ENCODE results near the gene RIPK4. TPM values are rescaled to one million over a fixed set of nuclear protein-coding genes. Genes with fewer than 3 reads are reported as not detected.
A peak's percentile ranks its signal among the peaks of the same experiment; 100 is the strongest.

The RIPK4 gene
- total and polyA plus RNA-seq, 2 of the 13 experiments (the other 11 are each of a cell fraction or from before 2014, with no cell fraction given), result 3.1 to 4.9 TPM

GRCh38 chr21:41786509-41786987, 19.7 kb upstream of the RIPK4 start (continued):
- TF ChIP-seq, protein P1, sequence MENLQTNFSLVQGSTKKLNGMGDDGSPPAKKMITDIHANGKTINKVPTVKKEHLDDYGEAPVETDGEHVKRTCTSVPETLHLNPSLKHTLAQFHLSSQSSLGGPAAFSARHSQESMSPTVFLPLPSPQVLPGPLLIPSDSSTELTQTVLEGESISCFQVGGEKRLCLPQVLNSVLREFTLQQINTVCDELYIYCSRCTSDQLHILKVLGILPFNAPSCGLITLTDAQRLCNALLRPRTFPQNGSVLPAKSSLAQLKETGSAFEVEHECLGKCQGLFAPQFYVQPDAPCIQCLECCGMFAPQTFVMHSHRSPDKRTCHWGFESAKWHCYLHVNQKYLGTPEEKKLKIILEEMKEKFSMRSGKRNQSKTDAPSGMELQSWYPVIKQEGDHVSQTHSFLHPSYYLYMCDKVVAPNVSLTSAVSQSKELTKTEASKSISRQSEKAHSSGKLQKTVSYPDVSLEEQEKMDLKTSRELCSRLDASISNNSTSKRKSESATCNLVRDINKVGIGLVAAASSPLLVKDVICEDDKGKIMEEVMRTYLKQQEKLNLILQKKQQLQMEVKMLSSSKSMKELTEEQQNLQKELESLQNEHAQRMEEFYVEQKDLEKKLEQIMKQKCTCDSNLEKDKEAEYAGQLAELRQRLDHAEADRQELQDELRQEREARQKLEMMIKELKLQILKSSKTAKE (CRISPR knock-in tag; IDR thresholded peaks at IDR 0.05; ENCODE audit: borderline replicate concordance), result no peak
- TF ChIP-seq ZNF326 (CRISPR knock-in tag; IDR thresholded peaks at IDR 0.05; ENCODE audit: borderline replicate concordance), result no peak
- TF ChIP-seq BCL6 (CRISPR knock-in tag; IDR thresholded peaks at IDR 0.05), result no peak
- no peak for TF ChIP-seq SP4 (CRISPR knock-in tag; IDR thresholded peaks at IDR 0.05)
- no peak for TF ChIP-seq ZNF282 (IDR thresholded peaks at IDR 0.05; ENCODE audit: partially characterized antibody)
- no peak for TF ChIP-seq TOPORS (CRISPR knock-in tag; IDR thresholded peaks at IDR 0.05)
- TF ChIP-seq NFE2 (CRISPR knock-in tag; IDR thresholded peaks at IDR 0.05), result no peak
- TF ChIP-seq DNMT3B (CRISPR knock-in tag; conservative IDR thresholded peaks at IDR 0.05), result no peak
- TF ChIP-seq ZNF790 (CRISPR knock-in tag; IDR thresholded peaks at IDR 0.05; ENCODE audit: borderline replicate concordance), result no peak
- TF ChIP-seq NFE2L1 (CRISPR knock-in tag; IDR thresholded peaks at IDR 0.05; ENCODE audit: borderline replicate concordance), result no peak
- TF ChIP-seq FOSL2 (CRISPR knock-in tag; IDR thresholded peaks at IDR 0.05), result 0 out of 2 replicates have a peak, but pooled peaks have one; percentile 34
- TF ChIP-seq ZIK1 (CRISPR knock-in tag; IDR thresholded peaks at IDR 0.05; ENCODE audit: borderline replicate concordance, low read depth), result no peak
- no peak for TF ChIP-seq FOXA1 (IDR thresholded peaks at IDR 0.05)
- TF ChIP-seq FOXA1 (CRISPR knock-in tag; IDR thresholded peaks at IDR 0.05), result 0 out of 2 replicates have a peak, but pooled peaks have one; percentile 13
- no peak for TF ChIP-seq CEBPB (IDR thresholded peaks at IDR 0.05; ENCODE audit: borderline replicate concordance, low read depth, low read length)
- no peak for TF ChIP-seq ZNF577 (CRISPR knock-in tag; IDR thresholded peaks at IDR 0.05; ENCODE audit: borderline replicate concordance, low read depth)
- no peak for TF ChIP-seq ZFP36L1 (CRISPR knock-in tag; IDR thresholded peaks at IDR 0.05)
- TF ChIP-seq RAD51 (IDR thresholded peaks at IDR 0.05; ENCODE audit: borderline replicate concordance), result no peak
- TF ChIP-seq STAG1 (CRISPR knock-in tag; IDR thresholded peaks at IDR 0.05), result no peak; the same call in 1 of the 2 replicates
- no peak for TF ChIP-seq TRIM24 (CRISPR knock-in tag; IDR thresholded peaks at IDR 0.05)
- TF ChIP-seq, protein P2, sequence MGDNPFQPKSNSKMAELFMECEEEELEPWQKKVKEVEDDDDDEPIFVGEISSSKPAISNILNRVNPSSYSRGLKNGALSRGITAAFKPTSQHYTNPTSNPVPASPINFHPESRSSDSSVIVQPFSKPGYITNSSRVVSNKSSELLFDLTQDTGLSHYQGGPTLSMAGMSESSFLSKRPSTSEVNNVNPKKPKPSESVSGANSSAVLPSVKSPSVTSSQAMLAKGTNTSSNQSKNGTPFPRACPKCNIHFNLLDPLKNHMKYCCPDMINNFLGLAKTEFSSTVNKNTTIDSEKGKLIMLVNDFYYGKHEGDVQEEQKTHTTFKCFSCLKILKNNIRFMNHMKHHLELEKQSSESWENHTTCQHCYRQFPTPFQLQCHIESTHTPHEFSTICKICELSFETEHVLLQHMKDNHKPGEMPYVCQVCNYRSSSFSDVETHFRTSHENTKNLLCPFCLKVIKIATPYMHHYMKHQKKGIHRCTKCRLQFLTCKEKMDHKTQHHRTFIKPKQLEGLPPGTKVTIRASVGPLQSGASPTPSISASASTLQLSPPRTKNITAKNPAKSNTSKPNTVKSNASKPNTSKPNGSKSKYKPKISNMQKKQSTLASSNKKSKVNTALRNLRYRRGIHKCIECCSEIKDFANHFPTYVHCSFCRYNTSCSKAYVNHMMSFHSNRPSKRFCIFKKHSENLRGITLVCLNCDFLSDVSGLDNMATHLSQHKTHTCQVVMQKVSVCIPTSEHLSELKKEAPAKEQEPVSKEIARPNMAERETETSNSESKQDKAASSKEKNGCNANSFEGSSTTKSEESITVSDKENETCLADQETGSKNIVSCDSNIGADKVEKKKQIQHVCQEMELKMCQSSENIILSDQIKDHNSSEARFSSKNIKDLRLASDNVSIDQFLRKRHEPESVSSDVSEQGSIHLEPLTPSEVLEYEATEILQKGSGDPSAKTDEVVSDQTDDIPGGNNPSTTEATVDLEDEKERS (CRISPR knock-in tag; IDR thresholded peaks at IDR 0.05), result no peak
- no peak for TF ChIP-seq ETV5 (CRISPR knock-in tag; IDR thresholded peaks at IDR 0.05; ENCODE audit: borderline replicate concordance)
- TF ChIP-seq ZBTB8A (CRISPR knock-in tag; IDR thresholded peaks at IDR 0.05; ENCODE audit: borderline replicate concordance, low read depth), result no peak
- no peak for TF ChIP-seq DMAP1 (CRISPR knock-in tag; IDR thresholded peaks at IDR 0.05)
- peak; percentile 55; the same call in 1 of the 2 replicates for TF ChIP-seq ZNF281 (CRISPR knock-in tag; IDR thresholded peaks at IDR 0.05; ENCODE audit: borderline replicate concordance)
